K562 (cell line): Measurements from ENCODE around the gene RAB21. TPM values are rescaled to one million over a fixed set of nuclear protein-coding genes. Genes with fewer than 3 reads are reported as not detected.
A peak's percentile ranks its signal among the peaks of the same experiment; 100 is the strongest.

ENCODE experiments used
- ATAC-seq: fragments of 200-7000 bp; cut with Tn5 transposase; 3 replicates; pipeline ENCODE4 v1.9.1; 2020; ENCODE audit warnings: moderate library complexity
- BruUV-seq: library from RNA; stranded (reverse); fragments of 400-500 nt; replicated peaks from 2 replicates; lab custom pipeline; 2021; lab: Mats Ljungman, UMichigan
- CTCF ChIA-PET: fragments of 300-600 bp; formaldehyde crosslinking; extraction: SDS; loops from one replicate; lab custom pipeline; 2021; ENCODE audit warnings: low intra/inter-chr PET ratio; lab: Yijun Ruan, JAX
- POLR2A ChIA-PET: fragments of 300-600, 350-650 bp; sonication (Branson Sonifier 250); formaldehyde crosslinking; extraction: SDS; loops from one replicate; lab custom pipeline; 2021; ENCODE audit warnings: antibody characterized with exemption, inconsistent platforms; lab: Yijun Ruan, JAX
- DNase-seq, 4 experiments: peaks; one replicate each; pipeline versions ENCODE4 v3.0.0 to v3.0.0-alpha.2; 2011 to 2018; ENCODE audit warnings: low spot score in 3 of 4, mixed read lengths in 3 of 4; ENCODE audit errors: extremely low read depth in 1 of 4
- FAIRE-seq: peaks from 2 replicates; lab custom pipeline; 2011; peaks lifted over from hg19 to GRCh38; lab: Jason Lieb, UNC
- H2AFZ ChIP-seq: 2 replicates; pipeline ENCODE4 v1.6.0; 2011; ENCODE audit warnings: low read depth, low read length, control low read depth, inconsistent platforms
- H3K27ac ChIP-seq: fragments of 200-600 bp; 3 replicates; pipeline ENCODE4 v1.8.0; 2011; ENCODE audit warnings: low read depth, mild to moderate bottlenecking, control low read depth, inconsistent platforms, low read length, moderate library complexity, mixed read lengths; ENCODE audit errors: extremely low read depth
- H3K27me3 ChIP-seq, 2 experiments: fragments of 300-600 bp in 1 of 2; 2 replicates in 1 of 2; 3 replicates in 1 of 2; pipeline versions ENCODE4 v1.6.0 to v1.8.0; 2011; ENCODE audit warnings: inconsistent platforms in 2 of 2, low read length in 2 of 2, mild to moderate bottlenecking in 1 of 2, mixed read lengths in 1 of 2, moderate library complexity in 1 of 2; ENCODE audit not compliant: control insufficient read depth in 2 of 2, insufficient read depth in 2 of 2
- H3K36me3 ChIP-seq: fragments of 300-600 bp; 3 replicates; pipeline ENCODE4 v1.8.0; 2011; ENCODE audit warnings: mild to moderate bottlenecking, low read length, inconsistent platforms; ENCODE audit not compliant: control insufficient read depth, insufficient read depth
- H3K4me1 ChIP-seq, 2 experiments: fragments of 200-600 bp in 1 of 2; replicated peaks in 1 of 2; 2 replicates in 1 of 2; 3 replicates in 1 of 2; pipeline versions ENCODE4 v1.5.1 to v1.8.0; 2011; ENCODE audit warnings: inconsistent platforms in 2 of 2, low read length in 2 of 2, mild to moderate bottlenecking in 1 of 2, mixed read lengths in 1 of 2, moderate library complexity in 1 of 2; ENCODE audit not compliant: control insufficient read depth in 2 of 2, insufficient read depth in 2 of 2
- H3K4me2 ChIP-seq: 2 replicates; pipeline ENCODE4 v1.6.1; 2011; ENCODE audit warnings: low read length, control low read depth, inconsistent platforms, mixed read lengths; ENCODE audit not compliant: insufficient read depth
- H3K4me3 ChIP-seq: fragments of 200-600 bp; sonication (generic), shearing (Covaris generic); 2 replicates; pipeline ENCODE4 v1.5.1; 2016; ENCODE audit warnings: control low read depth, inconsistent platforms
- H3K79me2 ChIP-seq: fragments of 200-600 bp; 3 replicates; pipeline ENCODE4 v1.8.0; 2011; ENCODE audit warnings: low read length, inconsistent platforms; ENCODE audit not compliant: control insufficient read depth, insufficient read depth
- H3K9ac ChIP-seq, 2 experiments: 2 replicates each; pipeline versions ENCODE4 v1.6.0 to v1.6.1; 2011; ENCODE audit warnings: low read depth in 2 of 2, low read length in 2 of 2, control low read depth in 1 of 2, inconsistent platforms in 1 of 2, mild to moderate bottlenecking in 1 of 2, mixed read lengths in 1 of 2; ENCODE audit not compliant: insufficient read depth in 1 of 2
- H3K9me1 ChIP-seq: one replicate; pipeline ENCODE4 v1.6.0; 2011; ENCODE audit warnings: inconsistent platforms, mild to moderate bottlenecking, low read length, moderate library complexity; ENCODE audit not compliant: control insufficient read depth, insufficient read depth
- H3K9me3 ChIP-seq: replicated peaks from 2 replicates; pipeline ENCODE4 v1.5.1; 2011; ENCODE audit warnings: low read depth, low read length, inconsistent platforms; ENCODE audit not compliant: control insufficient read depth, insufficient read depth
- H4K20me1 ChIP-seq: replicated peaks from 2 replicates; pipeline ENCODE4 v1.6.1; 2011; ENCODE audit warnings: low read length, inconsistent platforms, mixed read lengths; ENCODE audit not compliant: control insufficient read depth, insufficient read depth
- ATF7 ChIP-seq: fragments of 450-650 bp; IDR thresholded peaks from 2 replicates; pipeline ENCODE4 v1.7.1; 2014; ENCODE audit warnings: mild to moderate bottlenecking, moderate library complexity
- BRCA1 ChIP-seq, 2 experiments: fragments of 450-650 bp in 1 of 2; sonication (generic) in 1 of 2; formaldehyde crosslinking in 1 of 2; IDR thresholded peaks; 2 replicates each; pipeline versions ENCODE4 v1.5.0 to v1.6.1; 2017 to 2020; ENCODE audit warnings: mild to moderate bottlenecking in 1 of 2, missing genetic modification reagents in 1 of 2
- BRD4 ChIP-seq: fragments of 200-600 bp; sonication (generic); IDR thresholded peaks from 2 replicates; pipeline ENCODE4 v1.6.1; 2017; ENCODE audit warnings: inconsistent platforms
- CEBPB ChIP-seq: fragments of 450-650 bp; IDR thresholded peaks from 2 replicates; pipeline ENCODE4 v1.6.1; 2016; ENCODE audit warnings: missing genetic modification characterization, missing compliant biosample characterization
- CHCHD3 ChIP-seq: fragments of 250-450 bp; sonication (Bioruptor Pico); IDR thresholded peaks from 2 replicates; pipeline ENCODE4 v2.1.2; 2022; ENCODE audit warnings: mild to moderate bottlenecking
- DPF2 ChIP-seq: fragments of 450-650 bp; IDR thresholded peaks from 2 replicates; pipeline ENCODE4 v1.6.1; 2016
- EP400 ChIP-seq: fragments of 450-650 bp; IDR thresholded peaks from 2 replicates; pipeline ENCODE4 v1.6.1; 2017; ENCODE audit warnings: antibody characterized with exemption, mild to moderate bottlenecking, moderate library complexity
- ETV1 ChIP-seq: fragments of 450-650 bp; conservative IDR thresholded peaks from 2 replicates; pipeline ENCODE4 v1.6.1; 2016; ENCODE audit warnings: missing genetic modification characterization, control low read depth, low read depth, missing compliant biosample characterization
- JUN ChIP-seq, 2 experiments: sonication (generic) in 1 of 2; formaldehyde crosslinking in 1 of 2; IDR thresholded peaks; 2 replicates each; pipeline versions ENCODE4 v1.6.1 to v1.8.0; 2012 to 2022; ENCODE audit warnings: borderline replicate concordance in 2 of 2, mild to moderate bottlenecking in 2 of 2, improper control_type of control experiment in 1 of 2, low read depth in 1 of 2, low read length in 1 of 2, missing genetic modification reagents in 1 of 2
- SMARCE1 ChIP-seq: fragments of 450-650 bp; IDR thresholded peaks from 2 replicates; pipeline ENCODE4 v1.7.1; 2016; ENCODE audit warnings: mild to moderate bottlenecking
- TCF3 ChIP-seq: sonication (generic); formaldehyde crosslinking; IDR thresholded peaks from 2 replicates; pipeline ENCODE4 v1.4.0; 2020; ENCODE audit warnings: mild to moderate bottlenecking, missing genetic modification reagents
- VEZF1 ChIP-seq: fragments of 200-800 bp; sonication (Bioruptor generic); IDR thresholded peaks from 2 replicates; pipeline ENCODE4 v1.6.1; 2017; ENCODE audit warnings: missing genetic modification characterization, missing compliant biosample characterization
- ZNF384 ChIP-seq: IDR thresholded peaks from 2 replicates; pipeline ENCODE4 v1.6.1; 2012; ENCODE audit warnings: low read depth, low read length, improper control_type of control experiment
- ZNF436 ChIP-seq: fragments of 250-450, 450-650 bp; sonication (Bioruptor Pico); formaldehyde crosslinking; IDR thresholded peaks from 2 replicates; pipeline ENCODE4 v1.7.0; 2020; ENCODE audit warnings: mild to moderate bottlenecking
- ZNF592 ChIP-seq: fragments of 450-650 bp; IDR thresholded peaks from 2 replicates; pipeline ENCODE4 v1.6.1; 2017; ENCODE audit warnings: antibody characterized with exemption, mild to moderate bottlenecking
- WGBS: fragments of 100-300 bp; shearing (Covaris generic); methylation state at CpG from one replicate; pipeline ENCODE4 v1.1.6; 2016; ENCODE audit warnings: low coverage, mixed read lengths; ENCODE audit not compliant: insufficient coverage; ENCODE audit errors: missing lambda C conversion rate; 5-methylcytosine and 5-hydroxymethylcytosine counted together
- in situ Hi-C: fragments of 300-500 bp; cut with MboI; formaldehyde crosslinking; loops from 4 replicates; pipeline ENCODE4 v1.15.0; 2018; ENCODE audit warnings: inconsistent platforms, mixed read lengths
- intact Hi-C: fragments of 100-400 bp; cut with micrococcal nuclease; formaldehyde crosslinking; loops from 2 replicates; pipeline ENCODE4 v1.14.2; 2022
- polyA plus RNA-seq, 8 experiments: library from polyadenylated mRNA; depleted of rRNA in 4 of 8; stranded (reverse) in 5 of 8; unstranded in 3 of 8; fragments of >200 nt; fragmentation: Nextera tagmentation in 2 of 8; fragmentation: Illumina TruSeq in 1 of 8; extraction: Ambion mirVana in 2 of 8; extraction: Trizol in 1 of 8; gene quantifications; 2 replicates each; pipeline versions ENCODE4 v1.2.1 to v1.2.3, GENCODE V29; 2011 to 2014; ENCODE audit warnings: inconsistent platforms in 1 of 8, missing spikeins in 1 of 8
- total RNA-seq, 7 experiments: library from RNA; depleted of rRNA in 6 of 7; stranded (reverse); fragments of >200 nt in 6 of 7; fragmentation: Illumina TruSeq in 2 of 7; extraction: Trizol in 2 of 7; gene quantifications; 2 replicates each; pipeline versions ENCODE4 v1.2.1 to v1.2.3, GENCODE V29; 2011 to 2021; ENCODE audit warnings: low replicate concordance in 1 of 7

RAB21 gene
- total and polyA plus RNA-seq, 9 of the 15 experiments (the other 6 are each of a cell fraction or from before 2014, with no cell fraction given): 5.3 to 45.6 (median 19.6) TPM

- TF ChIP-seq ZNF436 (CRISPR knock-in tag) (no peak), BRD4 (0 out of 2 replicates have a peak, but pooled peaks have one; percentile 0)
These were observed 84.0 kb downstream of the RAB21 start (continued) for GRCh38 chr12:71838676-71839075.

- H3K9ac ChIP-seq: peak overlapping the region; percentile 95 to 97
- H3K4me1 ChIP-seq: peaks cover 10 to 16% of the 10 kb centered on the region in 2 experiments; a peak in 4 of 5 replicates
- peak overlapping the region; percentile 95 for H3K4me2 ChIP-seq
- no peaks in the 10 kb centered on the region for H3K27me3 ChIP-seq
- no TSS peak for BruUV-seq
- peaks cover 21% of the 10 kb centered on the region; the same call in 2 of the 3 replicates for H3K36me3 ChIP-seq
- peaks cover 62% of the 10 kb centered on the region for H3K79me2 ChIP-seq
- H3K27ac ChIP-seq: peak overlapping the region; percentile 94
- under 1% methylated on average over 20 of the region's 20 CpGs for WGBS
- intact Hi-C loops: loop anchor here (5.0 kb wide), 1 partner anchor 97 kb away; the partner anchor contains the start of gene TPH2
- in situ Hi-C loops: no loop called here
- POLR2A ChIA-PET: interaction anchor here (0.5 to 2.1 kb wide), 7 partner anchors 10 to 625 kb away, joined by 3 to 6 read pairs (median 4); no protein-coding TSS in a partner anchor
- ATAC-seq (peak; percentile 60), DNase-seq (peak; percentile 48 to 57 (median 55)), FAIRE-seq (peak; percentile 78)
- H3K9me3 ChIP-seq: no peaks in the 10 kb centered on the region; the same call in 1 of the 2 replicates
- peak overlapping the region; percentile 69 for H3K4me3 ChIP-seq
- no peaks in the 10 kb centered on the region for H3K9me1 ChIP-seq
- H4K20me1 ChIP-seq: 0 out of 2 replicates have a peak, but pooled peaks cover 2% of the 10 kb centered on the region
- CTCF ChIA-PET: interaction anchor here (0.6 kb wide), 1 partner anchor 138 kb away, joined by 3 read pairs; no protein-coding TSS in a partner anchor
- peak overlapping the region; percentile 96 for H2AFZ ChIP-seq
- TF ChIP-seq JUN (IDR thresholded peaks at IDR 0.05; ENCODE audit: borderline replicate concordance, low read depth, low read length) (peak; percentile 88), JUN (CRISPR knock-in tag; IDR thresholded peaks at IDR 0.05; ENCODE audit: borderline replicate concordance) (peak; percentile 53; the same call in 1 of the 2 replicates), VEZF1 (no peak), SMARCE1 (peak; percentile 80), TCF3 (CRISPR knock-in tag) (peak; percentile 15; the same call in 1 of the 2 replicates), CHCHD3 (CRISPR knock-in tag) (no peak), ETV1 (tag) (no peak), EP400 (no peak; the same call in 1 of the 2 replicates), CEBPB (peak; percentile 47; the same call in 1 of the 2 replicates), DPF2 (peak; percentile 89), BRCA1 (IDR thresholded peaks at IDR 0.05) (no peak), BRCA1 (CRISPR knock-in tag; IDR thresholded peaks at IDR 0.05) (no peak), ZNF592 (0 out of 2 replicates have a peak, but pooled peaks have one; percentile 36), ZNF384 (no peak), ATF7 (no peak)
These were observed 85.7 kb downstream of the RAB21 start for GRCh38 chr12:71840231-71840847.
